Thyroid gland (tissue), 4 donors: ENCODE results near the gene CREB3L2.

ENCODE experiments used
- CTCF ChIP-seq, 6 experiments: fragments of 200-600 bp in 3 of 6; fragments of 450-650 bp in 3 of 6; sonication (generic) in 3 of 6; IDR thresholded peaks; one replicate each; pipeline ENCODE4 v1.5.1; 2016 to 2019; ENCODE audit warnings: antibody characterized with exemption in 6 of 6, mild to moderate bottlenecking in 2 of 6, inconsistent platforms in 1 of 6, moderate library complexity in 1 of 6
- POLR2A ChIP-seq, 2 donors: fragments of 450-650 bp; IDR thresholded peaks; one replicate each; pipeline ENCODE4 v1.6.1; 2017; ENCODE audit warnings: antibody characterized with exemption in 2 of 2, mild to moderate bottlenecking in 2 of 2, moderate library complexity in 1 of 2

GRCh38 chr7:137954614-137955013 lies 47.3 kb downstream of the CREB3L2 start:
- TF ChIP-seq CTCF (IDR thresholded peaks at IDR 0.05), result no peak
- no peak for TF ChIP-seq POLR2A (IDR thresholded peaks at IDR 0.05)
